CD4-positive, alpha-beta T cell (primary cell): ENCODE measurements around the gene SLMAP. TPM values are rescaled to one million over a fixed set of nuclear protein-coding genes. Genes with fewer than 3 reads are reported as not detected.

Source experiments
- ATAC-seq: fragments of 200-7000 bp; cut with Tn5 transposase; one replicate; pipeline ENCODE4 v1.10.0; 2022; ENCODE audit warnings: mild to moderate bottlenecking; ENCODE audit not compliant: poor library complexity
- CTCF ChIA-PET: fragments of 350-600 bp; sonication (Branson Sonifier 250); formaldehyde crosslinking; loops from one replicate; lab custom pipeline; 2021; ENCODE audit warnings: antibody characterized with exemption, inconsistent platforms; lab: Charles Lee
- POLR2A ChIA-PET: fragments of 350-600 bp; sonication (Branson Sonifier 250); formaldehyde crosslinking; loops from one replicate; lab custom pipeline; 2021; ENCODE audit warnings: antibody characterized with exemption, inconsistent platforms; lab: Charles Lee
- DNase-seq, 14 experiments: peaks; one replicate each; pipeline ENCODE4 v3.0.0-alpha.2; 2013 to 2020; ENCODE audit warnings: mixed read lengths in 2 of 14
- H3K27ac ChIP-seq, 2 donors: one replicate each; pipeline versions ENCODE4 v1.5.1 to v1.7.0; 2013; ENCODE audit warnings: low read length in 2 of 2, low read depth in 1 of 2, mild to moderate bottlenecking in 1 of 2
- H3K27me3 ChIP-seq, 2 experiments: 1 replicate in 1 of 2; 2 replicates in 1 of 2; pipeline versions ENCODE4 v1.6.1 to v1.7.0; 2013; ENCODE audit warnings: low read length in 2 of 2, control low read depth in 1 of 2, mild to moderate bottlenecking in 1 of 2, moderate library complexity in 1 of 2; ENCODE audit not compliant: insufficient read depth in 2 of 2, control insufficient read depth in 1 of 2
- H3K36me3 ChIP-seq: one replicate; pipeline ENCODE4 v1.6.1; 2013; ENCODE audit warnings: low read length, control low read depth; ENCODE audit not compliant: insufficient read depth
- H3K4me1 ChIP-seq: one replicate; pipeline ENCODE4 v1.6.1; 2013; ENCODE audit warnings: low read length, control low read depth; ENCODE audit not compliant: insufficient read depth
- H3K4me3 ChIP-seq: one replicate; pipeline ENCODE4 v1.5.1; 2013; ENCODE audit warnings: mild to moderate bottlenecking, low read length, moderate library complexity
- H3K9me3 ChIP-seq, 2 experiments: 1 replicate in 1 of 2; 2 replicates in 1 of 2; pipeline versions ENCODE4 v1.6.1 to v1.7.0; 2013; ENCODE audit warnings: low read length in 2 of 2, mild to moderate bottlenecking in 2 of 2, control low read depth in 1 of 2, moderate library complexity in 1 of 2; ENCODE audit not compliant: control insufficient read depth in 1 of 2, insufficient read depth in 1 of 2
- H3K27ac Mint-ChIP-seq: one replicate; pipeline ENCODE4 v1.8.0; 2020; ENCODE audit warnings: mixed read lengths
- H3K27me3 Mint-ChIP-seq: one replicate; pipeline ENCODE4 v1.8.0; 2021; ENCODE audit warnings: mixed read lengths
- H3K36me3 Mint-ChIP-seq: one replicate; pipeline ENCODE4 v1.8.0; 2021; ENCODE audit warnings: low read depth, mixed read lengths
- H3K4me1 Mint-ChIP-seq: one replicate; pipeline ENCODE4 v1.8.0; 2021; ENCODE audit warnings: low read depth, mixed read lengths
- H3K4me3 Mint-ChIP-seq: one replicate; pipeline ENCODE4 v1.8.0; 2020; ENCODE audit warnings: mild to moderate bottlenecking, mixed read lengths
- H3K9me3 Mint-ChIP-seq: one replicate; pipeline ENCODE4 v1.8.0; 2020; ENCODE audit warnings: mixed read lengths
- intact Hi-C, 2 experiments: fragments of 100-400 bp; cut with DNase I in 1 of 2; cut with micrococcal nuclease in 1 of 2; formaldehyde crosslinking; loops; one replicate each; pipeline versions ENCODE4 v1.15.1 to v1.9.0; 2023 to 2025; cut with DNase I, micrococcal nuclease
- total RNA-seq, 174 experiments: library from RNA in 2 of 174; stranded (reverse) in 2 of 174; gene quantifications; one replicate each; pipeline ENCODE4 v1.2.3 and lab custom pipeline; 2021 to 2026
- TF ChIP-seq, protein P1 (sequence below): fragments of 200-600 bp; IDR thresholded peaks from one replicate; pipeline ENCODE4 v1.8.0; 2022; ENCODE audit warnings: antibody characterized with exemption, mild to moderate bottlenecking

The SLMAP gene
- total RNA-seq, 2 experiments from 2014 or later, result 51.3 to 52.2 TPM

DNA sequence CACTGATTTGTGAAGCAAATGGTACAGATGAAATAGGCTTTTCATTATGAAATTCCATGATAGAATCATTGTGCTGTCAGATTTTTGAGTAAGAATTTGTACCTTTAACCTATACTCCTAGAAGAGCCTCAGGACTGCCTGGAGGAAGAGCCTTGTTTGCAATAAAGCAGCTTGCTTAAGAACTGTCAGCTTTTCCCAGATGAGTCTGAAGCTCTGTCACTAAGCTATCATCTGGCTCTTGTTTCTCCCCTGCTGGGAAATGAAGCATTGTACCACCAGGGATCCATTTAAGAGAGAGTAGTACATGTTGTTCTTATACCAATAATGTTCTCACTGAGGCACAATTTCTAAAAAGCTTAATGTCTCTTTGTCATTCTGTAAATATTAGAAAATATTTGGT is 167.0 kb downstream of the SLMAP start:
- Histone ChIP-seq H3K9me3 (no peaks in the 10 kb centered on the region), H3K36me3 (peaks cover 48% of the 10 kb centered on the region), H3K27ac (no peak overlapping the region), H3K4me3 (no peak overlapping the region), H3K27me3 (no peaks in the 10 kb centered on the region), H3K4me1 (no peaks in the 10 kb centered on the region)
- TF ChIP-seq, protein P1, sequence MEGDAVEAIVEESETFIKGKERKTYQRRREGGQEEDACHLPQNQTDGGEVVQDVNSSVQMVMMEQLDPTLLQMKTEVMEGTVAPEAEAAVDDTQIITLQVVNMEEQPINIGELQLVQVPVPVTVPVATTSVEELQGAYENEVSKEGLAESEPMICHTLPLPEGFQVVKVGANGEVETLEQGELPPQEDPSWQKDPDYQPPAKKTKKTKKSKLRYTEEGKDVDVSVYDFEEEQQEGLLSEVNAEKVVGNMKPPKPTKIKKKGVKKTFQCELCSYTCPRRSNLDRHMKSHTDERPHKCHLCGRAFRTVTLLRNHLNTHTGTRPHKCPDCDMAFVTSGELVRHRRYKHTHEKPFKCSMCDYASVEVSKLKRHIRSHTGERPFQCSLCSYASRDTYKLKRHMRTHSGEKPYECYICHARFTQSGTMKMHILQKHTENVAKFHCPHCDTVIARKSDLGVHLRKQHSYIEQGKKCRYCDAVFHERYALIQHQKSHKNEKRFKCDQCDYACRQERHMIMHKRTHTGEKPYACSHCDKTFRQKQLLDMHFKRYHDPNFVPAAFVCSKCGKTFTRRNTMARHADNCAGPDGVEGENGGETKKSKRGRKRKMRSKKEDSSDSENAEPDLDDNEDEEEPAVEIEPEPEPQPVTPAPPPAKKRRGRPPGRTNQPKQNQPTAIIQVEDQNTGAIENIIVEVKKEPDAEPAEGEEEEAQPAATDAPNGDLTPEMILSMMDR, result no peak
- Mint-ChIP-seq H3K27ac (no peak overlapping the region), H3K27me3 (no peaks in the 10 kb centered on the region), H3K4me3 (no peak overlapping the region), H3K9me3 (no peaks in the 10 kb centered on the region), H3K4me1 (no peaks in the 10 kb centered on the region), H3K36me3 (peaks cover 86% of the 10 kb centered on the region)
- ATAC-seq (no peak), DNase-seq (no peak)
- intact Hi-C loops, result no loop called here
- CTCF ChIA-PET, result no interaction called here
- POLR2A ChIA-PET, result no interaction called here

DNA sequence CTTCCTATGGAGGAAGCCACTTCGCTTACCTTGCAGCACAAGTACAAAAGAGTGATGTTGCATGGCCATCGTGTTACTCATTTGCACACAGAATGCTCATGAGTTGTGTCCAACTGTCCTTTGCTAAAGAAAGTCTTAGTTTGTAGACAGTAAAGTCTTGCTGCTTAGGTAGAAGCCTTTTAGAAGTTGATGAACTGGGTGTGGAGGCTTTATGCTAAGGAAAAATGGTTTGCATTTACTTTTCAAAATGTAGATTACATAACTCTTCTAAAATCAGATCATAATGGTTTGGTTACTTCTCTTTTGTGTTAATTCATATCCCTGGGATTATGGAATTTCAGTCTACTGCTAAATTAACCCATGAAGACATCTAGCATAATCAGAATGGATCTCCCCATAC is 167.6 kb downstream of the SLMAP start:
- H3K27ac Mint-ChIP-seq, result no peak overlapping the region

DNA sequence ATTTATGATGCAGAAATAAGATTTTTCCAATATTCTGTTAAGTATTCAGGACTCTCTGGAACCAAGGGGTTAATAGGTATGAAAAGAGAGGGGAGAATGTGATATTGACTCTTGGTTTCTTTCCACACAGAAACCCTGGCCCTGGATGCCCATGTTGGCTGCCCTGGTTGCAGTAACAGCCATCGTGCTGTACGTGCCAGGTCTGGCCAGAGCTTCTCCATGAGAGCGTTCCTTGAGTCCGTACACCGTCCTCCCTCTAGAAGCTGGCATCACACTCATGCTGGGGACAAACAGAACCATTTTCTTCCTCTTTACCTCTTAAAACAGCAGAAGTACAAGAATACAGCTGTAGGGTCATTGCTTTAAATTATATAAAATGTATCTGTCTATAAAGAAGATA is 171.1 kb downstream of the SLMAP start:
- no peak for ATAC-seq
- no peaks in the 10 kb centered on the region for H3K9me3 ChIP-seq
- no peak overlapping the region for H3K27ac ChIP-seq
- CTCF ChIA-PET, result no interaction called here
- Mint-ChIP-seq H3K4me3 (no peak overlapping the region), H3K27me3 (no peaks in the 10 kb centered on the region), H3K4me1 (no peaks in the 10 kb centered on the region), H3K36me3 (peaks cover 76% of the 10 kb centered on the region), H3K9me3 (no peaks in the 10 kb centered on the region), H3K27ac (no peak overlapping the region)
- POLR2A ChIA-PET, result no interaction called here
- H3K4me3 ChIP-seq, result no peak overlapping the region
- H3K36me3 ChIP-seq, result peaks cover 37% of the 10 kb centered on the region
- TF ChIP-seq, protein P1, result no peak
- no peaks in the 10 kb centered on the region for H3K27me3 ChIP-seq
- no peaks in the 10 kb centered on the region for H3K4me1 ChIP-seq
- no peak for DNase-seq
- intact Hi-C loops, result no loop called here

More for the DNA sequence above, 167.6 kb downstream of the SLMAP start:
- Mint-ChIP-seq H3K36me3 (peaks cover 85% of the 10 kb centered on the region), H3K4me1 (no peaks in the 10 kb centered on the region), H3K27me3 (no peaks in the 10 kb centered on the region), H3K9me3 (no peaks in the 10 kb centered on the region), H3K4me3 (no peak overlapping the region)
- DNase-seq, result no peak
- ATAC-seq, result no peak
- no peaks in the 10 kb centered on the region for H3K4me1 ChIP-seq
- no peak overlapping the region for H3K27ac ChIP-seq
- ChIA-PET CTCF (no interaction called here), POLR2A (no interaction called here)
- intact Hi-C loops, result no loop called here
- H3K27me3 ChIP-seq, result no peaks in the 10 kb centered on the region
- TF ChIP-seq, protein P1, result no peak
- H3K36me3 ChIP-seq, result peaks cover 49% of the 10 kb centered on the region
- no peak overlapping the region for H3K4me3 ChIP-seq
- no peaks in the 10 kb centered on the region for H3K9me3 ChIP-seq
